ENCODE results near the gene ACKR3.

ACKR3 gene

DNA sequence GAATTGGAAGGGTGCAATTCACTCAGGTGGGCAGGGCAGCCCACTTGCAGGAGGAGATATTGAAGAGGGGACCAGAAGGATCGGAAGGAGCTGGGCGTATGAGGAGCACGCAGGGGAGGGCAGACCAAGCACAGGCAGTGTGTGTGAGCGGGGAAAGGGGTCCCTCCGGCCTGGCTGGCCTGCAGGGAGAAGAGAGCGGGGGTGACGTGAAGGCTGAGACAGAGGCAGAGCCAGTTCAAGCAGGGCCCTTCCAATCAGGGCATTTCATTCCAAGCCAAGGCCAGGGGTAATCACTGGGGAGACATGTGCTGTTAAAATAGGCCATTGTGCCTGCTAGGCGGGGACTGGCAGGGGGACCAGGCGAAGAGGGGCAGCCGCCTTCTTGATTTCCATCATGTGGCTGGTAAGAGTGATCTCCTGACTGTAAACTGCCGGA lies 62.2 kb downstream of the ACKR3 start:
- DNase-seq, result no peak

Data from inflammatory macrophage (primary cell).